HG02759 (cell line): ENCODE results near the gene SYNDIG1.

Experiments
- ATAC-seq: cut with Tn5 transposase; IDR thresholded peaks from one replicate; pipeline ENCODE4 v1.9.1; 2021; ENCODE audit warnings: mild to moderate bottlenecking, moderate library complexity; ENCODE audit not compliant: unreplicated experiment

The SYNDIG1 gene

DNA sequence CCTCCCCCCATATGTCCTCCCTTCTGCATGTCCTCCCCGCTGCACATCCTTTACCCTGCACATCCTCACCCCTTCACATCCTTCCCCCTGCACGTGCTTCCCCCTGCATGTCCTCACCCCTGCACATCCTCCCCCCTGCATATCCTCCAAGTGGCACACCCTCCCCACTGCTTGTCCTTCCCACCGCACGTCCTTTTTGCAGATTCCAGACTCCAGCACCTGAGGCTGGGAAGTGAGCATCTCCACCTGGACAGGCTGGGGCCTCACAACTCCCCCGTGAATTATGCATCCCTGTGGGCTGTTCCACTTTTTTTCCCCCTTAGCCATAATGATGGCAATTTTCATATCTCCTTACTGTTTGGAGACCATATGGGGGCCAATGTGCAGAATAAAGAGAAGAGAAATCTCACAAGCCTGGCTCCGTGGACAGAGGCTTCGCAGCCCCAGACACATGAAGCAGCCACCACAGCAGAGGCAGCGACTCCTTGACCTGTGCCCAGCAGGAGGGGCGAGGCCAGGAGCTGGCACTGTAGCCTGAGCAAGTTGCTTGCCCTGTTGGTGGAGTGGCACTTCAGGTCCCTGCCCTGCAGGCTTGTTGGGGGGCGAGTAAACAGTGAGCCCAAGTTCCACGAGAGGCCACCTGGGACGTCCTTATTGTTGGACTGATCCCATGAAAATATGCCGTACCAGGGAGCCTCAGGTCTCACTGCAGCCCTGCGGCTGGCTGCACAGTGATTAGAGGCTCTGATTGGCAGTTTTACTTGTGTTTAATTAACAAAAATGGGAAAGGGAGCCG is 113.1 kb downstream of the SYNDIG1 start:
- ATAC-seq, result no peak

DNA sequence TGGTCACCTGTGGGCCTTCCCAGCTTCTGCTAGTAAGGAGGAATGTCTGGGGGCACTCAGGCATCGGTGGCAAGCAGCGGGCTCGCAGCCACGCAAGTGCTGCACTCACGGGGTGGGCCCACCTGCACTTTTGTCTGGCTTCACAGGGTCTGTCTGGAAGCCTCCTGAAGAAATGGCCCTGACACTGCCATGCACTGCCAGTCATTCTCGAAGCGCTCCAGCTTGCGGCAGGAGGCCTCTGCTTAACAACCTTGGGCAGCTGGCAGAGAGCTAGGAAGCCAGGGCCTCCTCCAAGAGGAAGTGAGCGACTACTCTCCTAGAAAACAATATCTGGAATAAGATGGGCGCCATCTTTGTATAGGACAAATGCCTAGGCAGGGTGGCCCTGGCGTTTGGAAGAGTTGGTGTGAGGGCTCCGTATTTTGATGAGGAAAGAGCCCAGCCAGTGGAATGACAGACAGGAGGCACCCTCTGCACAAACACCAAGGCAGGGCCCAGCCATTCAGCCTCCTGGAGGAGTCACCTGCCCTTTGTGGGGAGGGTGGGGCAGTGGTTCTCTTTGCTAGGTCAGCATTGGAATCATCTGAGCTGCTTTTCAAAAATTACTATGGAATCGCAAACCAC is 113.9 kb downstream of the SYNDIG1 start:
- ATAC-seq, result no peak

DNA sequence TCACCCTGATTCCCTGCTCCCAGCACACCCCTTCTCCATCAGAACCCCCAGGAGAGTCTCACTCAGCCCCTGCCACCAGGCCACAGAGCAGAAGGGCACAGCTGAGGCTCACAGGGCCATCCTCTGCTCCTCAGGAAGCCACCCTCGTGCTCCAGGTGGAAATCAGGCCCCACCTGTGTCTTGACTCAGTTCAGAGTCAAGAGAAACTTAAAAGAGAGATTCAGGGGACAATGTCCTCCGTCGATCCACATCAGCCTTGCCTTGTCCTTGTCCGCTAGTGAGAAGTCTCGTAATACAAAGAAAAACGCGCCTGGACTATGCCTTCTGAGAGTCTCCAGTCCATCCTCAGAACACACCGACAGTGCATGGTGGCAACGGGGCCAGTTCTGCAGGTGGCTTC is 114.6 kb downstream of the SYNDIG1 start:
- no peak for ATAC-seq

DNA sequence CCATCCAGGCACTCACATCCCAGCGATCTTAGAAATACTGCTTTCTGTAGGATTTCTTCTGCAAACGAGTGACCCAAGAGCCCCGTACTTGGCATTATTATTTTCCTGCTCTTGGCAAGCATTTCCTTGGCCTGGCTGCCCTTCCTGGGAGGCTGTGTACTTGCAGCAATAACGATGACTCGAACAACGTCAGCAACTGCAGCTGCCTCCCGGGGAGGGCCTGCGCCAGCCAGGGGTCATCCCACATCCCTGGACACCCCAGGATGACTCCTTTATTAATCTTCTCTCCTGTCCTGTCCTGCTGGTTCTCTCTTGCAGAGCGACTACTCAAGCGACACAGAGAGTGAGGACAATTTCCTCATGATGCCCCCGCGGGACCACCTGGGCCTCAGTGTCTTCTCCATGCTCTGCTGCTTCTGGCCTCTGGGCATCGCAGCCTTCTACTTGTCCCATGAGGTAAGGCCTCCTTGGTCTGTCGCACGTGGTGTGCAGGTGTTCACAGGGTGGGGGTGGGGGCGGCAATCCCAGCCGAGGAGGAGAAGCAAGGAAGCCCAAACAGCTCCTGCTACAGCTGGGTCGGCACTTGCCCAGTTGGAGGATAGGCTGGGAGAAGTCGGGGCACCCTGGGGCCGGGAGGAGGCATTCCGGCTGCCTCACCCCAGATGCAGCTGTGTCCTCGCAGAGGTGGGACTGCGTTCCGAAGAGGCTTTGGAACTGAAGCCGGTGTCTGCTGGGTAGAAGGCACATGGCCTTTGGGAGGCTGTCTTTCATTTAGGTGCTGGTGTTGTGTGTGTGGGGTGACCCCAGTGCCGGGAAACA is 115.3 kb downstream of the SYNDIG1 start:
- no peak for ATAC-seq

DNA sequence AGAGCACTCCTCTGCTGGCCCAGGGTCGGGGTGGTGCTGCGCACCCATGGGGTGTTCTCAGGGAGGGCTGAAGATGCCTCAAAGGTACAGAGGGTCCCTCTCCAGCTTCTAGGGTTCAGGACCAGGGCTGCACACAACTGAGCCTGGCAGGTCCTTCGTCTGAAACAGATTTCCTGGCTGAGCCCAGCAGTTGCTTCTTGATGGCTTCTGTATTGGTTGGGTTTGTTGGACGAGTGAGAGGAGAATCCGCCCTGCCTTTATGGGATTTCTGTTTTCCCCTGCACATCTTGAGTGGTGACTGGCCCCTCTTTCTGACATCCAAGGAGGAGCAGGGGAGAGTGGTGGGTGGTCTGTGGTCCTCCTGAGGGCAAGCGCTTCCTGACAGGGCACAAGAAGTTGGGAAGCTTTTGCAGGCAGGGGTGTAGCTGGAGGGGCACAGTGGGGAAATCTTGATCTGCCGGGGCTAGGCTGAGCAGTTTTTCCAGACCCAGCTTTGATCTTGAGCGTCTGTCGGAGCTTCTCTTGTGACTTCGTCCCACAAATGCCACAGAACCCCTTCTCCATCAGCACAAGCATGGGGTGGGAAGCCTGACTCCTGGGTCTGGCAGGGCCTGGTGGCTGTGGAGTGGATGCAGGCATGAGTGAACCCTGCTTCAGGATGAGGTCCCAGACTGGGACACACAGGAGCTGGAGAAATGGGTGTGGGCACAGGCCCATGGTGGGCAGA is 116.5 kb downstream of the SYNDIG1 start:
- ATAC-seq, result no peak

DNA sequence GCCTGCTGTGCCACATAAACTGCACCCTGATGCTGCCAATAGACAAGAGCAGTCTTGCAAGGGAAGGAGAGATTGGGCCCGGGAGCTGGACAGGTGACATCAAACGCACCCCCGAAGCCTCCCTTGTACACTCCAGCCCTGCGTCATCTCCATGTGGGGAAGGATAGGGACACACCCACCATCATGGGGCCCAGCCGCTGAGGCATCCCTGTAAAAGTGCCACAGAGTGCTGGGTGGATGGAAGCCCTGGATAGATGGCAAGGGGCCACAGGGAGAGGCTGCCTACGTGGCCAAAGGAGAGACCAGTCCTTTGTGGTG is 117.1 kb downstream of the SYNDIG1 start:
- no peak for ATAC-seq

DNA sequence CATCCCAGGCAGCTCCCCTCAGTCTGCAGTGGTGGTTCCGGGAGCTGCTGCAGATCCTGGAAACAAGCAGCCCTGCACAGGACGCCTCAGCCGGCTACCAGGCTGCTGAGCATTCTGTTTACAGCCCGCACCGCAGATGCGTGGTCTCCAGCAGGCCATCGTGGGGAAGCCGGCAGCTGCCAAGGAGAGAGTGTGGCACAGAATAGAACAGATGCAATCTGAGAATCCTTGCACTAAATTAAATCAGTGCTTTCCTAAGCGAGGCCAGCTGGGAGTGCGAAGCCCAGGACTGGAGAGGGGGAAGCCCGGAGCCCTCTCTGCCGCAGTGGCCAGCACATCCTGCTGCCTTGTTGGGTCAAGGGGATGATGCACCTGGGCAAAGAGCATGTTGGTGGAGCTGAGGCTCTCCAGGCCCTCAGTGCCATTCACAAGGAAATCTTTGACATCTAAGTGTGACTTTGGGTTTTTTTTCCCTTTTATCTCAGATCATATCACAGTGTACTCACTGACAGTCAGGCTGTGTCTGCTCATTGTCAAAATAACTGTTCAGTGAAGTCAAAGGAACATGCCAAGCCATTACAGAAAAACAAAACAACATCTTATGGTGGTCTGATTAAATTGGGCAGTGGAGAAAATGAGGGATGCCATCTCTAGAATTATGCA is 118.1 kb downstream of the SYNDIG1 start:
- no peak for ATAC-seq

DNA sequence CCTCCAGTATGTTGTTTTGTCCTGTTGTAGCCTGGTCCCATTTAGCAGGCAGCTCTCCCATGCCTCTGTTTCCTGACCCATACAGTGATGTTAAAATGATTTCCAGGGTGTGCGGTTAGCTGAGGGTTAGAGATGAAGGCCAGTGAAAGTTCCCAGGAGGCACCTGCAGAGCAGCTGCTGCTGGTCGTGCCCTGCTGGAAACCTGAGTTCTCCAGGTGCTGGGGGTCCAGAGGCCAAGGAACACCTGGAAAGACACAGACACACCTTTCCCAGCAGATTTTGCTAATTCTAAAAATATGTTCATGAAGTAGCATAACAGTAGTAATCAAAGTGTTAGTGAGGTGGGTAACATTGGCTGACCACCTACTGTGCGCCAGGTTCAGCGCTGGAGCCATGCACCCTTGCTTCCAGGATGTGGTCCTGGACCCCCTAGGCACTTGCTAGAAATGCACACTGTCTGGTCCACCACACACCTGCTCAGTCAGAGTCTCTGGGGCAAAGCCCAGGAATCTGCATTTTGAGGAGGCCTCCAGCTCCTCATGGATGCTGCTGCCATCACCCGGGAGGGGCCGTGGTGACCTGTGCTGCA is 118.7 kb downstream of the SYNDIG1 start:
- ATAC-seq, result no peak

DNA sequence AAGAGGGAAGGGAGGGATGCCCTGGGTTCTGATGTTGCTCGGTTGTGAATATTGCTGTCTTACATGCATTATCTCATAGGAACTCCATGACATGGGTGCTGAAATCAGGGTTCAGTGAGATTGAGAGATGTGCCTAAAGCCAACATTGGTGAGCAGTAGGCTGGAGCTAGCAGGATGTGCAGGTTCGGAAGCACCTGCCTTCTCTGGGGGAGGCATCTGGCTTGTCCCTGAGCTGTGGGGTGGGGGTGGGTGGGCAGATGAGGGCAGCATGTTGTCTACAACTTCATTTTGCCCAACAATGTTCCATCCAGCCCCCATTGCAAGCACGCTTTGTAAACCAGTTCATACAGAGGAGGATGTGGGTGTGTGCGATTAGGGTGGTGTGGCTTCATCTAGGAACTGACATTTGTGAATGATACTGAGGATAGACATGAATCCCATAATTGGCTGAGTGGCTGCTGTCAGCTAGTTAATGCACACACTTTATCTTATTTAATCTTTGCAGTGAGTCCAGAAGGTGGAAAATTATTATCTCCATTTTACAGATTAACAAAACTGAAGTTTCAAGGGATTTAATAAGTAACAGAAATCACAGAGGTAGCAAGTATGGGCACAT is 119.4 kb downstream of the SYNDIG1 start:
- no peak for ATAC-seq

DNA sequence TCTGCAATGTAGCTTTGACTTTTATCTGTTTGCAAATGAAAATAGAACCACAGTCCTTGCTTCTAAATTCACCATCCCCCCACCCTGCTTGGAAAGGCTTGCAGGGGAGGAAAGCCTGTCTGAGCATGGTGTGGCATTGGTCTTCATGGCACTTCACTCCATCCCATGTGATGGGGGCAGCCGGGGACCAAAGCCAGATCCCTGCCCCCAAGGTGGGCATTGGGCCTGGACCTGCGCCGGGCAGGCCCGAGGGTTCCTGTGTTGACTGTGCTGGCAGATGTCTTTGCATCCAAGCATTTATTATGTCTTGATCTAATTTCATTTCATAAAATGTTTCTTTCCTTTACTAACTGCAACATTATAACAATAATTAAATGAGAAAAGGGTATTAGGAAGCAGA is 120.0 kb downstream of the SYNDIG1 start:
- no peak for ATAC-seq

DNA sequence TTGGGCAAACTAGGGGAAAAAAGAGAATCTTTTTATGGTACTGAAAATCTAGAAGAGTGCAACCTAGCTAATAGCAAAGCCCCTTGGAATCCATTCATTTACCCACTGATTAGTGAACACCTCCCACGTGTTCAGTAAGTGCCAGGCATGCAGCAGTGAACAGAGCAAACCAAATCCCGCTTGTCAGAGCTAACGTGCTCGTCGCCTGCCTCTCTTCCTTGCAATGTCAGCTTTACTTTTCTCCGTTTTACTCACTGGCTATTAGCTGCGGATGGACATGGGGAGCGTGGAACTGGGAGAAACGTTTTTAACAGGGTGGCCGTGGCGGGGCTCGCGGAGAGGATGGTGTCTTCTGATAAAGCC is 120.4 kb downstream of the SYNDIG1 start:
- no peak for ATAC-seq

DNA sequence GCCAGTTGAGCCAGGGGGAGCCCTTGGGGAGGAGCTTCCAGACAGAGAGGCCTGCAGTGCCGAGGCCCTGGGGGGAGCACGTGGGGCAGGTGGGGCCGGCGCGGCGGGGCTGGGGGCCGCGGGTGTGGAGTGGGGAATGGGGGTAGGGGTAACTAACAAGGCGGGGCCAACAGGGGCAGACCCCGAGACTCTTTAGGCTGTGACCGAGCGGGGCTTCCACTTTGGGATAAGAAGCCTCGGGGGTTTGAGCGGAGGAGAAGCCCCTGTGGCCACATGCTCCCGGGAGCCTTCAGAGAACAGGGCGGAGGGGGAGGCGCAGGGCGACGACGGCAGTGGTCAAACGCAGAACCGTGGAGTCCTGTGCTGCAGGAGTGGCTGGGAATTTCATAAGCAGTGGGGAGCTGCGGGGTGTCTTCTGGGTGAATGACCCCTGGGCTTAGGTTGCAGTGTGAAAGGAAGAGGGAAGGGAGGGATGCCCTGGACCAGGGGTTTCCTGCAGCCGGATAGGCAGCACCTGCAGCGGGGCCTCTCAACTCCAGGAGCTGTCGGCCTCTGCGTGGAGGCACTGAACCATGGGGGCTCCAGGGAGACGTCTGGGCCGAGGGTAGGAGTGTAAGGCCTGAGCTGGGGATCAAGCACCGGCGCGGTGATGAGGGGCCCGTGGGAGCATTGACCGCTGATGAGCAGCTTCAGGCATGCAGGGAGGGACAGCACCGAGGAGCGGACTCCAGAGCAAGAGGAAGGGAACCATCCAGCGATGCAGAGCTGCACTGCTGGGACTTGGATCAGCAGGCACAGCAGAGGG is 121.0 kb downstream of the SYNDIG1 start:
- no peak for ATAC-seq

DNA sequence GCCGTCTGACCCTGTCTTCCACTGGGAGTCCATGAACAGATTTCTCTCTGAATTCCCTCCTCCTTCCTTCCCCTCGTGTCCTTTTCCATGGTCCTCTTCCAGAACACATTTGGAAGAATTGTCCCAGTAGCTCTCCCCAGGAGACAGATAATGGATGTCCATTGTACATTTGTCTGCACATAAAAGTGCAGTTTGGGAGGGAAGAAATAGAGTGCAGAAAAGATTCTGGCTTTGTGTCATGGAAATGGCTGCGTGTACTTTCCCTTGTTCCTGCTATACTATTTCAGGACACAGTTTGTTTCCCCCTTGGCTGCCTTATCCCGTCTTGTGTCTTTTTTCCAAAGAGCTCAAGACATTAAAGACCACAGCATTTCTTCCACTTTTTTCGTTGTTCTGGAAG is 127.6 kb downstream of the SYNDIG1 start:
- no peak for ATAC-seq

DNA sequence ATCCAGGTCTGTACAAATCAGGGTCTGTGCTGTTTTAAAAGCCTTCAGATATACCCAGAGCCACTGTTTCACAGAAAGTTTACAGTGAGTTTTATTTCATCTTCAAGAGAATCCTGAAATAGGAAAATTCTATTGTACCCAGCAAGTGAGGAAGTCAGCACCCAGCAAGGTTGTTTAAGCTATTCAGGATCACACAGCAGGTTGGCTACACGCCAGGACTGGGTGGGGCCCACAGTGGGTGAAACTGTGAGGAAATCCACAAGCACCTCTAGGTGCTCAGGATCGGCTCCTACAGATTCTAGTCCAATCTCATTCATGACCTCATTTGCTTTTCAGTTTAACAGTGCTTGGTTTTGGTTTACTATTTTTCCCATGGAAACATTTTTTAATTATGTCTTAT is 128.9 kb downstream of the SYNDIG1 start:
- ATAC-seq, result no peak

DNA sequence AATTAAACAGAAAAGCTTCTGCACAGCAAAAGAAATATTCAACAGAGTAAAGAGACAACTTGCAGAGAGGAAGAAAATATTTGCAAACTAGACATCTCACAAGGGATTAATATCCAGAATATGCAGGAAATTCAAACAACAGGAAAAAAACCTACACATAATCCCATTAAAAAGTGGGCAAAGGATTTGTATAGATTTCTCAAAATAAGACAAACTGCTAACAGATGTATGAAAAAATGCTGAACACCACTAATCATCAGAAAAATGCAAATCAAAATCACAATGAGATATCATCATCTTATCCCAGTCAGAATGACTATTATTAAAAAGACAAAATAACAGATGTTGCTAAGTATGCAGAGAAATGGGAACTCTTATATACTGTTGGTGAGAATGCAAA is 129.6 kb downstream of the SYNDIG1 start:
- ATAC-seq, result no peak

DNA sequence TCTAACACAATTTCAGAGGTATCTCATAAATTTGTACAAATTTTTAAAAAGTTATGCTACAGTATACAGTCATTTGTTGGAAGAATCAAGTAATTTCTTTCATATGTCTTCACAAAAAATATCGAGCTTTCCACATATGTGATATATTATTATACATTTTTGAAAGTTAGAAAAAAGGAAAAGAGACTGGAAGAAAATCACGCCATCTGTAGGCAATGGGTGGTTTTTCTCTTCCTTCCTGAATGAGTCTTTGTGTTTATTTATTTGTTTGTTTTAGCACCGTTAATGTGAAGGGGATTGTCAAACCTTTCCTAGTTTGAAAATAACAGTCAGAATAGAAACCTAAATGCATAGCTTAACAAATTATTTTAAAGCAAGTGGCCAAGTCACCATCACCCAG is 130.6 kb downstream of the SYNDIG1 start:
- ATAC-seq, result no peak

DNA sequence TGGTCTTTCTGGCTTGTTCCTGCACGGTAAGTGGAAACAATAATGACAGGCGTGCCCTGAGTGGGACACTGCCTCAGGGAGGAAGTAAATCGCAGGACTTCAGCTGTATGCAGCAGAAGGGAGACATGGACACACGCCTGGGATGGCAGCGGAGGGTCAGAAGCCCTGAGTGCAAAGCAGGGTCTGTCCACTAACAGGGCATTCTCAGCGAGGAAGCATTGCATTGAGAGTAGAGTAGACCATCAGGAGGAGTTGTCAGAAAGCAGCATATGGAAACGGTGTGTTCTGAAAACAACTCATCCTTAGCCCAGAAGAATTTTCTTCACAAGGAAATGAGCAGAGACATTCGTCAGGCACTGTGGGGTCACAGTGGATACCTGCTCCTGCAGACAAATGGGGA is 134.0 kb downstream of the SYNDIG1 start:
- no peak for ATAC-seq

DNA sequence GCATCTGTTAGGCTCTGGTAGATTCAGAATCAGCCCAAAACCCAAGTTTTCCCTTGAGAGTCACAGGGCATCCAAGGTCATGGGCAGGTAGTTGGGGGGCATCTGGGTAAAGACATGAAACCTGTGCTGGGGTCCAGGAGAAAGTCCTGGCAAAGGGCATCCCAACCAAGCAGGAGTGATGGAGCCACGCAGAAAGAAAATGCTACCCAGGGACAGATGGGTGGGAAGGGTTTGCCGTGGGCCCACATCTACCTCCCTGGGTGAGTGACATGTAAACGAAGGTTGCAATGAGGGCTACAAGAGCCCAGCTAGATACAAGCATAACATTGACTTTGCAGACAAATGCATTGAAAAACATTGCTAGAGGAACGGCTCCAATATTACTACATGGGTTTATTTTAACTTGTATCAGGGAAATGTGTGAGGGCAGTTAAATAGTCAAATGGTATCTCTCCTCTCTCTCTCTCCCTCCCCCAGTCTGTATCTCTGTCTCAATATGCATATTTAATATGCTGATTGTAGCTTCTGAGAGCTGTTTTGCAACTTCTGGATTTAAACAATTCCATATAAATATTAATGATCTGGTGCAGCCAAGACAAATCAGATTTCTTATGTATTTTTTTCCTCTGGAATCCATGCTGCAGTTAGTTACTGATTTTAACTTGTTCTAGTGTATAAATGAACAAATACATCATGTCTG is 135.7 kb downstream of the SYNDIG1 start:
- ATAC-seq, result no peak
